GM12891 (cell line): Measurements from ENCODE around the gene CDK2.

Experiments
- POLR2AphosphoS5 ChIP-seq: IDR thresholded peaks from 2 replicates; pipeline ENCODE4 v1.6.1; 2011; ENCODE audit warnings: low read depth, low read length, control low read depth
- TAF1 ChIP-seq: IDR thresholded peaks from 2 replicates; pipeline ENCODE4 v1.6.1; 2011; ENCODE audit warnings: low read depth, low read length, control low read depth

GRCh38 chr12:55993230-55993853 lies 26.7 kb downstream of the CDK2 start:
- no peak for TF ChIP-seq POLR2AphosphoS5
- TF ChIP-seq TAF1 = no peak
